Small intestine (tissue), 7 donors: ENCODE data around the gene TUBA3E. TPM values are rescaled to one million over a fixed set of nuclear protein-coding genes. Genes with fewer than 3 reads are reported as not detected.
"Not testable (repeated sequence)": the region's sequence is repeated elsewhere in the genome, so short reads cannot be mapped to it uniquely, and the experiment has no call there.

Experiments used
- DNase-seq, 2 donors: peaks; one replicate each; pipeline versions ENCODE4 v3.0.0 to v3.0.0-alpha.2; 2013
- FAIRE-seq: peaks from 2 replicates; lab custom pipeline; 2012; peaks lifted over from hg19 to GRCh38; lab: Jason Lieb, UNC
- H3K27ac ChIP-seq, 3 donors: one replicate each; pipeline ENCODE4 v1.5.1; 2013; ENCODE audit warnings: low read length in 2 of 3, mild to moderate bottlenecking in 2 of 3, control low read depth in 1 of 3, inconsistent platforms in 1 of 3, low read depth in 1 of 3, moderate library complexity in 1 of 3
- H3K27me3 ChIP-seq, 3 donors: one replicate each; pipeline ENCODE4 v1.6.1; 2013; ENCODE audit warnings: low read length in 3 of 3, inconsistent platforms in 1 of 3; ENCODE audit not compliant: control insufficient read depth in 3 of 3, insufficient read depth in 3 of 3
- H3K36me3 ChIP-seq, 3 donors: one replicate each; pipeline ENCODE4 v1.6.1; 2013; ENCODE audit warnings: low read length in 3 of 3, inconsistent platforms in 1 of 3, low read depth in 1 of 3, mild to moderate bottlenecking in 1 of 3, moderate library complexity in 1 of 3; ENCODE audit not compliant: control insufficient read depth in 3 of 3, insufficient read depth in 2 of 3
- H3K4me1 ChIP-seq, 3 donors: one replicate each; pipeline ENCODE4 v1.6.1; 2013; ENCODE audit warnings: low read length in 2 of 3, inconsistent platforms in 1 of 3, low read depth in 1 of 3, mild to moderate bottlenecking in 1 of 3, moderate library complexity in 1 of 3; ENCODE audit not compliant: control insufficient read depth in 3 of 3, insufficient read depth in 2 of 3
- H3K4me3 ChIP-seq, 3 donors: one replicate each; pipeline ENCODE4 v1.5.1; 2013; ENCODE audit warnings: low read length in 3 of 3, control low read depth in 1 of 3, inconsistent platforms in 1 of 3, low read depth in 1 of 3, mild to moderate bottlenecking in 1 of 3, moderate library complexity in 1 of 3
- H3K9me3 ChIP-seq, 2 donors: one replicate each; pipeline ENCODE4 v1.6.1; 2013; ENCODE audit warnings: low read depth in 1 of 2, low read length in 1 of 2; ENCODE audit not compliant: control insufficient read depth in 2 of 2, insufficient read depth in 1 of 2
- WGBS, 3 donors: extraction: QIAGEN DNeasy Blood & Tissue Kit; methylation state at CpG; one replicate each; pipeline ENCODE4 v1.1.7; 2013; 5-methylcytosine and 5-hydroxymethylcytosine counted together
- polyA plus RNA-seq, 4 donors: library from polyadenylated mRNA; stranded (reverse) in 3 of 4; unstranded in 1 of 4; fragments of 200-250 nt in 3 of 4; fragments of 120-200 nt in 1 of 4; gene quantifications; one replicate each; pipeline versions ENCODE4 v1.2.1 to v1.2.3, GENCODE V29; 2013
- donor health status: healthy with polysubstance abuse.
- donor health status: control.
- donor health status: control.
- donor health status: Bipolar disorder and iron deficiency.
- donor health status: healthy.

TUBA3E gene
- polyA plus RNA-seq, 4 donors, result 0.12 to 2.4 TPM; not detected in 2

DNA sequence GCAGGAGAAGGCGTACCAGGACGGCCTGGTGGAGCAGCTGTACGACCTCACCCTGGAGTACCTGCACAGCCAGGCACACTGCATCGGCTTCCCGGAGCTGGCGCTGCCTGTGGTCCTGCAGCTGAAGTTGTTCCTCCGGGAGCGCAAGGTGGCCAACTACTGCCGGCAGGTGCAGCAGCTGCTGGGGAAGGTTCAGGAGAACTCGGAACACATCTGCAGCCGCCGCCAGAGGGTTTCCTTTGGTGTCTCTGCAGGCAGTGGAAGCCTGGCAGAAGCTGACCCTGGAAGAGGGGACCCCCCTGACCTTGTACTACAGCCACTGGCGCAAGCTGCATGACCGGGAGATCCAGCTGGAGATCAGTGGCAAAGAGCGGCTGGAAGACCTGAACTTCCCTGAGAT lies 32.7 kb upstream of the TUBA3E start:
- not testable (repeated sequence) for H3K27me3 ChIP-seq, H3K4me1 ChIP-seq, H3K27ac ChIP-seq, H3K36me3 ChIP-seq, DNase-seq, H3K4me3 ChIP-seq, FAIRE-seq
- 90 to 96% (median 93%) methylated on average over 15 of the region's 15 CpGs for WGBS, 3 donors
- peaks cover 0 to 20% of the 10 kb centered on the region in 2 donors for H3K9me3 ChIP-seq

DNA sequence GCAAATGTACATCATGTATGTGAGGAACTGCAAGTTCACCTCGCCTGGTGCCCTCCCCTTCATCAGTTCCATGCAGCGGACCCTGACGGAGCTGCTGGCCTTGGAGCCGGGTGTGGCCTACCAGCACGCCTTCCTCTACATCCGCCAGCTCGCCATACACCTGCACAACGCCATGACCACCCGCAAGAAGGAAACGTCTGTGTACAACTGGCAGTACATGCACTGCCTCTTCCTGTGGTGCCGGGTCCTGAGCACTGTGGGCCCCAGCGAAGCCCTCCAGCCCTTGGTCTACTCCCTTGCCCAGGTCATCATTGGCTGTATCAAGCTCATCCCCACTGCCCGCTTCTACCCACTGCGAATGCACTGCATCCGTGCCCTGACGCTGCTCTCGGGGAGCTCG lies 32.1 kb upstream of the TUBA3E start:
- peaks cover 0 to 20% of the 10 kb centered on the region in 2 donors for H3K9me3 ChIP-seq
- not testable (repeated sequence) for H3K4me3 ChIP-seq, FAIRE-seq, DNase-seq, H3K27me3 ChIP-seq, H3K36me3 ChIP-seq, H3K27ac ChIP-seq, H3K4me1 ChIP-seq
- WGBS, 3 donors, result 88 to 93% (median 90%) methylated on average over 14 to 18 of the region's 18 CpGs

DNA sequence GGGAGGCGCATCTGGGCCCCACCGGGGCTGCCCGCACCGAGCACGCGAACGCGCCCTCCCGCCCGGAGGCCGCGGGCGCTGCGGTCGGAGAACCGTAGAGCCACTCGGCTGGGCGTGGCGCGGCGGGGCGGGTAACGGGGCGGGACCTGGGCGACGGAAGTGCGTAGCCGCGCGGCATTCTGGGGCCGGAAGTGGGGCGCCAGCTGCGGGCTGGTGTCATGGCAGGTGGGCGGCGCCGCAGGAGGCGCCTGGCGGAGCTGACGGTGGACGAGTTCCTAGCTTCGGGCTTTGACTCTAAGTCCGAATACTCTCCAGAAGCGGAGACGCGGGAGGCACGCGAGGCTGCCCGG lies 30.9 kb upstream of the TUBA3E start:
- peak in 1 of 2 donors; percentile 47 for DNase-seq
- WGBS, 3 donors, result 46 to 75% (median 49%) methylated on average over 31 to 48 of the region's 48 CpGs
- FAIRE-seq, result not testable (repeated sequence)

DNA sequence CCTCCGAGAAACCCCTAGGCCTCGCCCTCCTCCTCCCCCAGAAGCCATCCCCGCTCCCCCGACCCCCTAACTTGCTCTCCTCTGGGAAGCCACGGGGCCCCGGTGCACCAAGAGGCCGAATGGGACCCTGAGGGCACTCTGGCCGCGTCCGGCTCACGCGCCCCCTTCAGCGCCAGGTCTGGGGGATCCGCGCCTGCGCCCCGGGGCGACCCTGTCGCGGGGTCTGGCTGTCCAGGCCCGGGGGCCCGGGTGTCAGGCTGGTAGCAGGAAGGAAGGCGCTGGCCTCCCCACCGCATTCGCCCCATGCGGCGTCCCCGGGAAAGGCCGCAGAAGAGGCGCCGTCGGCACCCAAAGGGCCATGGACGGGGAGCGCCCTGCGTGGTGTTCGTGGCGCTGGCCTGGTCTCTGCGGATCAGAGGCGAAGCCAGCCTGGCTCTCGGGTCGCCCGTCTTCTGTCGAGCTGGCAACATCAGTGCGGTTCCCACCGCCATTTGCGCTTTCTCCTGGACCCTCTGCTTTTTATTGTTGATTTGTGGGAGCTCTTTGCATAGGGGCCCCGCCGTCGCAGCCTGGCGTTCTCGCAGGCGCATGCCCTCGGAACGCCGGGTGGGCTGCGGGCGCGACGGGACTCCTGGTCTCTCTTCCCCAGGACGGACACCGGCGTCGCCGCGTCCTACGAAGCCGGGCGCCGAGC lies 30.4 kb upstream of the TUBA3E start:
- FAIRE-seq, result not testable (repeated sequence)

More for the DNA sequence above, 30.9 kb upstream of the TUBA3E start:
- not testable (repeated sequence) for H3K4me1 ChIP-seq, H3K27me3 ChIP-seq, H3K27ac ChIP-seq, H3K36me3 ChIP-seq, H3K4me3 ChIP-seq
- peaks cover 0 to 20% of the 10 kb centered on the region in 2 donors for H3K9me3 ChIP-seq

DNA sequence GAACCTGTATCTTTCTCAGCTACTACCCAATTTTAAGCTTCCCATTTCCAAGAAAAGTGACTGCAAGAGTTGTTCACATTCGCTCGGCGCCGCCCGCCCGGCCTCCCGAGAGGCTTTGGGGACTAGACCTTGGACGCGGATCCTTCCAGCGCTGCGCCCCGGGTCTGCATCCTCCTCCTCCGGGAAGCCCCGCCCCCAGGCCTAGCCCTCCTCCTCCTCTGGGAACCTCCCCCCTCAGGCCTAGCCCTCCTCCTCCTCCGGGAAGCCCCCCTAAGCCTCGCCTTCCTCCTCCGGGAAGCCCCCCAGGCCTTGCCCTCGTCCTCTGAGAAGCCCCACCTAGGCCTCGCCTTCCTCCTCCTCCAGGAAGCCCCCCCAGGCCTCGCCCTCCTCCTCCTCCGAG lies 29.8 kb upstream of the TUBA3E start:
- H3K4me3 ChIP-seq, FAIRE-seq, H3K36me3 ChIP-seq, H3K27ac ChIP-seq, DNase-seq, H3K4me1 ChIP-seq, H3K27me3 ChIP-seq: not testable (repeated sequence)
- 91 to 94% (median 92%) methylated on average over 16 to 21 of the region's 21 CpGs for WGBS, 3 donors
- peaks cover 0 to 20% of the 10 kb centered on the region in 2 donors for H3K9me3 ChIP-seq

More for the DNA sequence above, 30.4 kb upstream of the TUBA3E start:
- 88 to 94% (median 92%) methylated on average over 55 to 69 of the region's 69 CpGs for WGBS, 3 donors
- H3K27me3 ChIP-seq, DNase-seq, H3K36me3 ChIP-seq, H3K4me3 ChIP-seq, H3K4me1 ChIP-seq, H3K27ac ChIP-seq: not testable (repeated sequence)
- H3K9me3 ChIP-seq, result peaks cover 0 to 20% of the 10 kb centered on the region in 2 donors

DNA sequence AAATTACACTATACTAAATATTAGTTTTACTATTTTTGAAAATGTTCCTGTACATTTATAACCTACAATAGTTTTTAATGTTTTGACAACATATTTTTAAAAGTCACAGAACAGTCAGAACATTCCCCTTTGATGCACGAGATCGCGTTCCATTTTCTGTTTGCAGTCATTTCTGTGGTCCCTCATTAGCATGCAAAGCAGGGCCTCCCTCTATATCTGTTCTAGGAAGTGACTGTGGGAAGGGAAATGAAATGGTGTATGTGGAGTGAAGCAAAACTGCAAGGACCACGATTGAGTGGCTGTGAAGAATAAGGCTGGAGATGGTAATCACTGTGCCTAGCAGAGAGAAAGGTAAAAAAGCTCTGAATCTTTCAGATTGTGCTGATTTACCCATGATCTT lies 24.3 kb upstream of the TUBA3E start:
- not testable (repeated sequence) for H3K4me3 ChIP-seq, DNase-seq, H3K9me3 ChIP-seq, H3K4me1 ChIP-seq, H3K36me3 ChIP-seq, H3K27ac ChIP-seq, H3K27me3 ChIP-seq
- 42 to 54% (median 43%) methylated on average over 4 of the region's 4 CpGs for WGBS, 3 donors
- peak; percentile 5 for FAIRE-seq

DNA sequence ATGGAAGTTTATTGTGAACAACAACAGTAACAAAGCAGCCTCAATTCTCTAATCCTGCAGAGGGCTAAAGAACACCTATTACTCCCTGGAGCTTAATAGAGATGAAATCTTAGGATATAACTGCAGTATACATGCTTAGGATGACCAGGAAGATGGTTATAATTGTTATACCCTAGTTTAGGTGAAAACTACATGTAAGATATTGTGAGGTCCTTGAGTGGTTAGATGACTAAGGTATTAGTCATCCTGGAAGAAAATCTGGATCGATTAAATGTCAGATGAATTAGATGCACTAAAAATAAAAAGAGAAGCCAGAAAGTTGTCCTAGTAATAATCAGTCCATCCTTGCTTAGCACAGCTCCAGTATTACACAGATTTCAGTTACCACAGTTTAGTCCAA lies 22.3 kb upstream of the TUBA3E start:
- not testable (repeated sequence) for H3K27me3 ChIP-seq, H3K36me3 ChIP-seq, H3K27ac ChIP-seq, H3K4me3 ChIP-seq, H3K4me1 ChIP-seq, H3K9me3 ChIP-seq, DNase-seq, FAIRE-seq
- no CpG with 5 or more reads among the region's 1 CpG for WGBS, 3 donors

DNA sequence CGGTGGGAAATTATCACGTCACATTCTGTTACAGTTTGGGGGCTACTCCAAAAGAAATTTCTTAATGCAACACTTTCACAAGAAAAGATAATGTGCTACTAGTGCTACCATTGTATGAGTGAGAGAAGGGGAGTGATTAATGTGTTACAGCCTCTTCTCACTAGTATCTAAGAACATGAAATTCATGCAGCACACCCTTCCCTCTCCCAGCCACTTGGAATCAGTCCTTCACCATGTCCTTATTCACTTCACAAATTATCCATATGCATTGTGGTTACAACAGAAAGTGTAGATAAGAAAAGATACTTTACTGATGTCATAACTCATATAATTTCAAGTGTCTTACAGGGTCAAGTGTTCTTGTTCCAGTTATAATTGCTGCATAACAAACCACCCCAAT lies 20.9 kb upstream of the TUBA3E start:
- not testable (repeated sequence) for H3K27ac ChIP-seq, FAIRE-seq, H3K36me3 ChIP-seq, DNase-seq, H3K27me3 ChIP-seq, H3K9me3 ChIP-seq, H3K4me3 ChIP-seq, H3K4me1 ChIP-seq
- WGBS, 3 donors, result 76 to 92% (median 92%) methylated on average over 2 of the region's 2 CpGs

DNA sequence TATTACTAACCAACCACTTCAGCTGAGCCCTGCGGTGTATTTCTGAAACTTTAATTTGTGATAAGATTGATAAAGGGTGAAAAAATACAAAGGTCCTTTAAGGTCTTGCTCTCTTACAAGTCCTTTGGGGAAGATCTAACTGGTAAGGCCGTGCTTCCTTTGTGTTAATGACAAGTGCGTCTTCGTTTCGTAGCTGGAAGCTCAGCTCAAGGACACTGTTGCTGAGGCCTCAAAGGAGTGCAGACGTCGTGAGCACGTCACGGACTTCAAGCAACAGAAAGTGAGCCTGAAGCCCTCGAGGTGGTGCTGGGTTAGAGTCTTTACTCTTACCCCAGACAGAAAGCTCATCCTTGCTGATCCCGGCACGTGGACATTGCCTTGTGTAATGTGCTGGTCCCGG lies 8.8 kb upstream of the TUBA3E start:
- FAIRE-seq, H3K27me3 ChIP-seq, H3K4me3 ChIP-seq, H3K9me3 ChIP-seq, DNase-seq, H3K27ac ChIP-seq, H3K4me1 ChIP-seq, H3K36me3 ChIP-seq: not testable (repeated sequence)
- WGBS, 3 donors, result 68 to 82% (median 75%) methylated on average over 10 to 13 of the region's 13 CpGs
